GM06990 (cell line): ENCODE data around the gene PRPF39.

Experiments
- DNase-seq: peaks from one replicate; pipeline ENCODE4 v3.0.0-alpha.2; 2011; ENCODE audit not compliant: insufficient read length; ENCODE audit errors: extremely low read depth
- H3K27me3 ChIP-seq: replicated peaks from 2 replicates; pipeline ENCODE4 v1.6.0; 2011; ENCODE audit warnings: low read length; ENCODE audit not compliant: control insufficient read depth, insufficient read depth
- H3K36me3 ChIP-seq: 2 replicates; pipeline ENCODE4 v1.5.1; 2011; ENCODE audit warnings: low read length; ENCODE audit not compliant: control insufficient read depth, insufficient read depth
- H3K4me3 ChIP-seq: replicated peaks from 2 replicates; pipeline ENCODE4 v1.5.1; 2011; ENCODE audit warnings: low read depth, mild to moderate bottlenecking, control low read depth, low read length
- TF ChIP-seq, protein P1 (sequence below): IDR thresholded peaks from 2 replicates; pipeline ENCODE4 v1.5.1; 2011; ENCODE audit warnings: low read length, control low read depth, mild to moderate bottlenecking, inconsistent platforms; ENCODE audit not compliant: insufficient read depth, poor library complexity, severe bottlenecking

The PRPF39 gene

DNA sequence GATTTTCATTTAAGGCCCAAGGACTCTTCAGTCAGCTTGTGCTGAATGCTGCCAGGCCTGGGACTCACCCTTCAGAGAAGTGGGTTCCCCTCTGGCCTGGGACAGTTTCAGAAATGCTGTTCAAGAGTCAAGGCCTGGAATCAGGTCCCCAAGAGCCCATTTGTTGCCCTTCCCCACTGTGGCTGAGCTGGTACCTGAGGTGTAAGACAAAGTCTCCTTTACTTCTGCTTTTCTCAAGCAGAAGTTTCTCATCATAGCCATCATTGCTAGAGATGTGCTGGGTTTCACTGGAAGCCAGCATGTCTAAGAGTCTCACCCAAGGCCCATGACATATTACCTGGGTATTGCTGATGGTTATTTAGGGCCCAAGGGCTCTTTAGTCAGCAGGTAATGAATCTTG is 60.7 kb downstream of the PRPF39 start:
- H3K36me3 ChIP-seq, result peaks cover 3% of the 10 kb centered on the region
- no peak overlapping the region for H3K4me3 ChIP-seq
- H3K27me3 ChIP-seq, result no peaks in the 10 kb centered on the region
- peak; percentile 15 for DNase-seq
- TF ChIP-seq, protein P1, sequence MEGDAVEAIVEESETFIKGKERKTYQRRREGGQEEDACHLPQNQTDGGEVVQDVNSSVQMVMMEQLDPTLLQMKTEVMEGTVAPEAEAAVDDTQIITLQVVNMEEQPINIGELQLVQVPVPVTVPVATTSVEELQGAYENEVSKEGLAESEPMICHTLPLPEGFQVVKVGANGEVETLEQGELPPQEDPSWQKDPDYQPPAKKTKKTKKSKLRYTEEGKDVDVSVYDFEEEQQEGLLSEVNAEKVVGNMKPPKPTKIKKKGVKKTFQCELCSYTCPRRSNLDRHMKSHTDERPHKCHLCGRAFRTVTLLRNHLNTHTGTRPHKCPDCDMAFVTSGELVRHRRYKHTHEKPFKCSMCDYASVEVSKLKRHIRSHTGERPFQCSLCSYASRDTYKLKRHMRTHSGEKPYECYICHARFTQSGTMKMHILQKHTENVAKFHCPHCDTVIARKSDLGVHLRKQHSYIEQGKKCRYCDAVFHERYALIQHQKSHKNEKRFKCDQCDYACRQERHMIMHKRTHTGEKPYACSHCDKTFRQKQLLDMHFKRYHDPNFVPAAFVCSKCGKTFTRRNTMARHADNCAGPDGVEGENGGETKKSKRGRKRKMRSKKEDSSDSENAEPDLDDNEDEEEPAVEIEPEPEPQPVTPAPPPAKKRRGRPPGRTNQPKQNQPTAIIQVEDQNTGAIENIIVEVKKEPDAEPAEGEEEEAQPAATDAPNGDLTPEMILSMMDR, result no peak

GRCh38 chr14:45145214-45145613 is 61.3 kb downstream of the PRPF39 start:
- DNase-seq, result no peak
- TF ChIP-seq, protein P1, result no peak
- Histone ChIP-seq H3K36me3 (peaks cover 3% of the 10 kb centered on the region), H3K4me3 (no peak overlapping the region), H3K27me3 (no peaks in the 10 kb centered on the region)

GRCh38 chr14:45149602-45150001 is 65.7 kb downstream of the PRPF39 start:
- TF ChIP-seq, protein P1, result no peak
- Histone ChIP-seq H3K27me3 (no peaks in the 10 kb centered on the region), H3K4me3 (no peak overlapping the region), H3K36me3 (peaks cover 2% of the 10 kb centered on the region)
- DNase-seq, result no peak

GRCh38 chr14:45150386-45150890 is 66.5 kb downstream of the PRPF39 start:
- TF ChIP-seq, protein P1, result no peak
- H3K4me3 ChIP-seq, result no peak overlapping the region
- no peak for DNase-seq
- H3K36me3 ChIP-seq, result no peaks in the 10 kb centered on the region; the same call in none of the 2 replicates
- no peaks in the 10 kb centered on the region for H3K27me3 ChIP-seq

DNA sequence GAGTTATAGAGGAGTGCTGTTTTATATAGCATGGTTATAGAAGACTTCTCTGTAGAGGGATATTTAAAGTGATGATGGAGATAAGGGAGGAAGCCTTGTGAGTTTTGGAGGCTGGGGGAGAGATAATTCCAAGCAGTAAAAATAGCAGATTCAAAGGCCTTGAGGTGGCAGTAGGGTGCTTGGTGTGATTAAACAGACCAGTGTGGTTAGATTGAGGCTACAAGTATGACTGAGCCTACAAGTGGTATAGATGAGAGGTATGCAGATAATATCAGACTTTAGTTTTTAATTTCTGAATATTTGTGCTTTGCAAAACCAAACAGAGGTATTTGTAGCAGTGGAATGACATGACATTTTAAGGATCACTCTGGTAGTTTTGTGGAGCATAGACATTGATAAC is 72.2 kb downstream of the PRPF39 start:
- Histone ChIP-seq H3K27me3 (no peaks in the 10 kb centered on the region), H3K4me3 (no peak overlapping the region), H3K36me3 (no peaks in the 10 kb centered on the region; the same call in 1 of the 2 replicates)
- TF ChIP-seq, protein P1, result peak; percentile 12
- no peak for DNase-seq
